Progenitor cell of endocrine pancreas (in vitro differentiated cells): Measurements from ENCODE around the gene CD4. TPM values are rescaled to one million over a fixed set of nuclear protein-coding genes. Genes with fewer than 3 reads are reported as not detected.

Source experiments
- DNase-seq: peaks from one replicate; pipeline ENCODE4 v3.0.0; 2021; ENCODE audit warnings: low spot score; ENCODE audit not compliant: unreplicated experiment
- H3K27ac Mint-ChIP-seq: 2 replicates; pipeline ENCODE4 v1.8.0; 2021; ENCODE audit warnings: mild to moderate bottlenecking, moderate library complexity, mixed read lengths
- H3K27me3 Mint-ChIP-seq: 2 replicates; pipeline ENCODE4 v1.8.0; 2021; ENCODE audit warnings: mixed read lengths
- H3K36me3 Mint-ChIP-seq: 2 replicates; pipeline ENCODE4 v1.8.0; 2022; ENCODE audit warnings: mixed read lengths; ENCODE audit not compliant: insufficient read depth
- H3K4me1 Mint-ChIP-seq: 2 replicates; pipeline ENCODE4 v1.8.0; 2021; ENCODE audit warnings: low read depth, mixed read lengths
- H3K4me3 Mint-ChIP-seq: 2 replicates; pipeline ENCODE4 v1.8.0; 2021; ENCODE audit warnings: low read depth, mild to moderate bottlenecking, moderate library complexity, mixed read lengths
- H3K9me3 Mint-ChIP-seq: 2 replicates; pipeline ENCODE4 v1.8.0; 2021; ENCODE audit warnings: low read depth, mixed read lengths
- CTCF ChIP-seq: fragments of 200-600 bp; sonication (generic); IDR thresholded peaks from one replicate; pipeline ENCODE4 v1.5.0; 2021; ENCODE audit warnings: antibody characterized with exemption, mild to moderate bottlenecking; ENCODE audit not compliant: unreplicated experiment
- total RNA-seq: library from RNA; stranded (reverse); gene quantifications from 2 replicates; pipeline ENCODE4 v1.2.1, GENCODE V29; 2021

Gene CD4
- total RNA-seq, 1 donor from 2014 or later, result 1.5 TPM

- Mint-ChIP-seq H3K36me3 (peaks cover 1% of the 10 kb centered on the region), H3K4me1 (peaks cover 6% of the 10 kb centered on the region), H3K27ac (peak within 1 kb of the TSS; percentile 89), H3K9me3 (no peaks in the 10 kb centered on the region), H3K4me3 (peak within 1 kb of the TSS; percentile 87), H3K27me3 (peaks cover 40% of the 10 kb centered on the region)
- TF ChIP-seq CTCF, result peak; percentile 22
- DNase-seq, result no peak
Observed at GRCh38 chr12:6827982-6828780, 38.9 kb downstream of the CD4 start, which contains the start of gene P3H3. Gene P3H3 (plus strand): TSS chr12:6828407. CDS start chr12:6828441, 34 bp downstream.

- no peak for TF ChIP-seq CTCF
Observed at GRCh38 chr12:6828781-6829535, 39.6 kb downstream of the CD4 start.

GRCh38 chr12:6829536-6830220, 40.4 kb downstream of the CD4 start:
- peaks cover 27% of the 10 kb centered on the region for H3K27me3 Mint-ChIP-seq

More at GRCh38 chr12:6828781-6829535, 39.6 kb downstream of the CD4 start:
- H3K36me3 Mint-ChIP-seq, result peaks cover 5% of the 10 kb centered on the region
- H3K4me1 Mint-ChIP-seq, result peaks cover 6% of the 10 kb centered on the region
- H3K4me3 Mint-ChIP-seq, result peak overlapping the region; percentile 87
- peak overlapping the region; percentile 89 for H3K27ac Mint-ChIP-seq
- H3K27me3 Mint-ChIP-seq, result peaks cover 33% of the 10 kb centered on the region
- H3K9me3 Mint-ChIP-seq, result no peaks in the 10 kb centered on the region
- no peak for DNase-seq

GRCh38 chr12:6830286-6830890, 41.1 kb downstream of the CD4 start:
- no peak for DNase-seq
- Mint-ChIP-seq H3K4me3 (peak overlapping the region; percentile 87), H3K27ac (no peak overlapping the region), H3K9me3 (no peaks in the 10 kb centered on the region), H3K4me1 (peaks cover 6% of the 10 kb centered on the region), H3K27me3 (peaks cover 20% of the 10 kb centered on the region), H3K36me3 (peaks cover 7% of the 10 kb centered on the region)
- no peak for TF ChIP-seq CTCF

More at GRCh38 chr12:6829536-6830220, 40.4 kb downstream of the CD4 start:
- Mint-ChIP-seq H3K27ac (peak overlapping the region; percentile 89), H3K4me3 (peak overlapping the region; percentile 87), H3K9me3 (no peaks in the 10 kb centered on the region), H3K4me1 (peaks cover 6% of the 10 kb centered on the region), H3K36me3 (peaks cover 7% of the 10 kb centered on the region)
- DNase-seq, result no peak
- peak; percentile 32 for TF ChIP-seq CTCF
